ENCODE results near the gene URM1.

The URM1 gene

DNA sequence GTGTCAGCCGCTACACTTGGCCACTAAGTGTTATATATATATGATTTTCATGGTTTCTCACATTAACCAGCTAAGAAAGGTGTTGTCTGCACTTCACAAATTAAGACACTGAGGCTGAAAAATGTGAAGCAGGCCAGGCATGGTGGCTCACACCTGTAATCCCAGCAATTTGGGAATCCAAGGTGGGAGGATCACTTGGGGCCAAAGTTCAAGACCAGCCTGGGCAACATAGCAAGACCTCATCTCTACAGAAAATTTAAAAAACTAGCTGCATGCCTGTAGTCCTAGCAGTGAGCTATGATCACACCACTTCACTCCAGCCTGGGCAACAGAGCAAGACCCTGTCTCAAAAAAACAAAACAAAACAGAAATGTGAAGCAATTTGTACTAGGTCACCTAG, 46.8 kb upstream of the URM1 start:
- peaks cover 3% of the 10 kb centered on the region for H3K4me1 ChIP-seq (ENCODE audit: control insufficient read depth, low read depth, low read length)
- no peak overlapping the region for H2BK15ac ChIP-seq (replicated peaks; ENCODE audit: low read depth)
- H3K4me3 ChIP-seq (ENCODE audit: low read length), result no peak overlapping the region
- WGBS (ENCODE audit: extremely low coverage, insufficient coverage, low lambda C conversion rate), result no CpG with 5 or more reads among the region's 1 CpG
- H3K4me2 ChIP-seq (ENCODE audit: low read length), result no peak overlapping the region
- H3K27ac ChIP-seq (ENCODE audit: low read depth, low read length), result no peak overlapping the region
- H2AK5ac ChIP-seq (ENCODE audit: low read length), result no peak overlapping the region
- no peak overlapping the region for H3K23ac ChIP-seq (ENCODE audit: low read length)
- no peak overlapping the region for H3K18ac ChIP-seq (ENCODE audit: low read length)
- no peak overlapping the region for H4K8ac ChIP-seq (ENCODE audit: low read depth, low read length)
- H3K9ac ChIP-seq (ENCODE audit: low read length), result no peak overlapping the region
- peaks cover 10% of the 10 kb centered on the region for H3K36me3 ChIP-seq (ENCODE audit: control insufficient read depth, insufficient read depth, low read length)
- DNase-seq, result no peak
- H3K56ac ChIP-seq (ENCODE audit: low read length), result no peak overlapping the region
- no peak overlapping the region for H2BK120ac ChIP-seq (ENCODE audit: low read depth, low read length)
- H3K79me1 ChIP-seq (ENCODE audit: low read length), result peaks cover 10% of the 10 kb centered on the region
- H4K5ac ChIP-seq (ENCODE audit: low read length), result no peak overlapping the region
- no peak overlapping the region for H3K4ac ChIP-seq (ENCODE audit: low read depth, low read length)
- H3K79me2 ChIP-seq (ENCODE audit: control insufficient read depth, insufficient read depth, low read length), result peaks cover 15% of the 10 kb centered on the region
- H3K27me3 ChIP-seq (ENCODE audit: insufficient read depth, low read length, poor library complexity), result no peaks in the 10 kb centered on the region
- H2BK5ac ChIP-seq (ENCODE audit: low read length), result no peak overlapping the region

DNA sequence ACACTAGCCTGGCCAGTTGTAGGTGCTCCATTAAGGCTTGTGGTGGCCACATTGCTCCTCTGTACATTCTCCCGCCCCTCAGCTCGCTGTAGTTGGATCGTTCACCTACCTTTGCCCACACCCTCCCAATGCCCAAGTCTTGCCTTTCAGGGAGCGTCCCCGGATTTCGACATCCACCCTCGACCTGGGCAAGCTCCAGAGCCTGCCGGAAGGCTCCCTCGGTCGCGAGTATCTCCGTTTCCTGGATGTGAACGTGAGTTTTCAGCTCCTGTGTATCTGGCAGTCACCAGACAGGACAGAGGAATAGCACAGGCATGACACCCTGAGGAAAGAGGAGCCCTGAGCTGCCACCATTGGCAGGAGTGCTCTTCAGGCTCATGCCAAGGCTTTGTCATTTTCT, 45.5 kb upstream of the URM1 start:
- peaks cover 10% of the 10 kb centered on the region for H3K79me1 ChIP-seq (ENCODE audit: low read length)
- H3K4ac ChIP-seq (ENCODE audit: low read depth, low read length), result no peak overlapping the region
- no peak overlapping the region for H2BK5ac ChIP-seq (ENCODE audit: low read length)
- WGBS (ENCODE audit: extremely low coverage, insufficient coverage, low lambda C conversion rate), result no CpG with 5 or more reads among the region's 13 CpGs
- H2BK15ac ChIP-seq (replicated peaks; ENCODE audit: low read depth), result no peak overlapping the region
- H3K27ac ChIP-seq (ENCODE audit: low read depth, low read length), result no peak overlapping the region
- no peak overlapping the region for H3K23ac ChIP-seq (ENCODE audit: low read length)
- peaks cover 15% of the 10 kb centered on the region for H3K79me2 ChIP-seq (ENCODE audit: control insufficient read depth, insufficient read depth, low read length)
- no peak overlapping the region for H3K4me3 ChIP-seq (ENCODE audit: low read length)
- peaks cover 3% of the 10 kb centered on the region for H3K4me1 ChIP-seq (ENCODE audit: control insufficient read depth, low read depth, low read length)
- peaks cover 10% of the 10 kb centered on the region for H3K36me3 ChIP-seq (ENCODE audit: control insufficient read depth, insufficient read depth, low read length)
- H3K9ac ChIP-seq (ENCODE audit: low read length), result no peak overlapping the region
- no peak overlapping the region for H2AK5ac ChIP-seq (ENCODE audit: low read length)
- no peak overlapping the region for H3K18ac ChIP-seq (ENCODE audit: low read length)
- H2BK120ac ChIP-seq (ENCODE audit: low read depth, low read length), result no peak overlapping the region
- H3K4me2 ChIP-seq (ENCODE audit: low read length), result no peak overlapping the region
- no peak overlapping the region for H4K5ac ChIP-seq (ENCODE audit: low read length)
- no peaks in the 10 kb centered on the region for H3K27me3 ChIP-seq (ENCODE audit: insufficient read depth, low read length, poor library complexity)
- H4K8ac ChIP-seq (ENCODE audit: low read depth, low read length), result no peak overlapping the region
- H3K56ac ChIP-seq (ENCODE audit: low read length), result no peak overlapping the region
- no peak for DNase-seq

DNA sequence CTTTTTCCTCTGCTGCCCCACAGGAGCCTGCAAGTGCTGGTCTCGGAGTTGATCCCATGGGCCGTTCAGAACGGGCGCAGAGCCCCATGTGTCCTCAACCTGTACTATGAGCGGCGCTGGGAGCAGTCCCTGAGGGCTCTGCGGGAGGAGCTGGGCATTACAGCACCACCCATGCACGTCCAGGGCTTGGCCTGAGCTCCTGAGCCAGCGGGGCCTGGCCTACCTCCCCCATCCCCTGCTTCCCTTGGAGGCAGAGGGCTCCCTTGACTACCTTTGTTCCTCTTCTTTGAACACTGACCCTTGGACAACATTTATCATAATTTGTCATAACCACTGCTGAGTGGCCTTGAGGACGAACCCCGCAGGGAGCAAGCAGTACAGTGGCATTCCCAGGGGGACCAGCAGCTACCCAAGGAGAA, 37.7 kb upstream of the URM1 start:
- Histone ChIP-seq H3K56ac (ENCODE audit: low read length) (no peak overlapping the region), H3K79me2 (ENCODE audit: control insufficient read depth, insufficient read depth, low read length) (no peaks in the 10 kb centered on the region), H3K27ac (ENCODE audit: low read depth, low read length) (no peak overlapping the region), H4K5ac (ENCODE audit: low read length) (no peak overlapping the region), H3K4me3 (ENCODE audit: low read length) (no peak overlapping the region), H3K4me1 (ENCODE audit: control insufficient read depth, low read depth, low read length) (no peaks in the 10 kb centered on the region), H3K36me3 (ENCODE audit: control insufficient read depth, insufficient read depth, low read length) (peaks cover 2% of the 10 kb centered on the region), H4K8ac (ENCODE audit: low read depth, low read length) (no peak overlapping the region), H2BK15ac (replicated peaks; ENCODE audit: low read depth) (no peak overlapping the region), H3K18ac (ENCODE audit: low read length) (no peak overlapping the region), H2BK120ac (ENCODE audit: low read depth, low read length) (no peak overlapping the region), H3K27me3 (ENCODE audit: insufficient read depth, low read length, poor library complexity) (no peaks in the 10 kb centered on the region), H2AK5ac (ENCODE audit: low read length) (no peak overlapping the region), H3K9ac (ENCODE audit: low read length) (no peak overlapping the region), H2BK5ac (ENCODE audit: low read length) (no peak overlapping the region), H3K79me1 (ENCODE audit: low read length) (no peaks in the 10 kb centered on the region), H3K4me2 (ENCODE audit: low read length) (no peak overlapping the region), H3K4ac (ENCODE audit: low read depth, low read length) (no peak overlapping the region), H3K23ac (ENCODE audit: low read length) (no peak overlapping the region)
- no CpG with 5 or more reads among the region's 11 CpGs for WGBS (ENCODE audit: extremely low coverage, insufficient coverage, low lambda C conversion rate)
- DNase-seq, result no peak

DNA sequence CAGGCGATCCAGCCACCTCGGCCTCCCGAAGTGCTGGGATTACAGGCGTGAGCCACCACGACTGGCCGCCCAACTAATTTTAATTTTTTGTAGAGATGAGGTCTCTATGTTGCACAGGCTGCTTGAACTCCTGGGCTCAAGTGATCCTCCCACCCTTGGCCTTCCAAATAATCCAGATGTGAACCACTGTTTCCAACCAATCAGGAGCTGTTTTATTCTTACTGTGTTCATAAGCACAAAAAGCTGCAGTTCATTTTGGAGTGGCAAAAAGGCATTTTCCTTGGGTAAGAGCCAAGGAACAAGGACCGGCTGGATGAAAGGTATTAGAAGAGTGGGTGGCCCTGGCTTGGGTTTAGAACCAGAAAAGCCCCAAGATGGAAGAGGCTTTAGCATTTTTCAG, 36.0 kb upstream of the URM1 start:
- no peak overlapping the region for H3K4me3 ChIP-seq (ENCODE audit: low read length)
- H3K4ac ChIP-seq (ENCODE audit: low read depth, low read length), result no peak overlapping the region
- H3K27ac ChIP-seq (ENCODE audit: low read depth, low read length), result no peak overlapping the region
- no peak overlapping the region for H3K23ac ChIP-seq (ENCODE audit: low read length)
- no peak overlapping the region for H2AK5ac ChIP-seq (ENCODE audit: low read length)
- no peak overlapping the region for H2BK5ac ChIP-seq (ENCODE audit: low read length)
- H3K18ac ChIP-seq (ENCODE audit: low read length), result no peak overlapping the region
- WGBS (ENCODE audit: extremely low coverage, insufficient coverage, low lambda C conversion rate), result no CpG with 5 or more reads among the region's 7 CpGs
- no peaks in the 10 kb centered on the region for H3K4me1 ChIP-seq (ENCODE audit: control insufficient read depth, low read depth, low read length)
- H4K5ac ChIP-seq (ENCODE audit: low read length), result no peak overlapping the region
- no peaks in the 10 kb centered on the region for H3K79me1 ChIP-seq (ENCODE audit: low read length)
- peaks cover 2% of the 10 kb centered on the region for H3K36me3 ChIP-seq (ENCODE audit: control insufficient read depth, insufficient read depth, low read length)
- no peaks in the 10 kb centered on the region for H3K27me3 ChIP-seq (ENCODE audit: insufficient read depth, low read length, poor library complexity)
- no peak overlapping the region for H2BK15ac ChIP-seq (replicated peaks; ENCODE audit: low read depth)
- H3K4me2 ChIP-seq (ENCODE audit: low read length), result no peak overlapping the region
- DNase-seq, result no peak
- no peak overlapping the region for H3K9ac ChIP-seq (ENCODE audit: low read length)
- H2BK120ac ChIP-seq (ENCODE audit: low read depth, low read length), result no peak overlapping the region
- no peak overlapping the region for H3K56ac ChIP-seq (ENCODE audit: low read length)
- no peaks in the 10 kb centered on the region for H3K79me2 ChIP-seq (ENCODE audit: control insufficient read depth, insufficient read depth, low read length)
- no peak overlapping the region for H4K8ac ChIP-seq (ENCODE audit: low read depth, low read length)

DNA sequence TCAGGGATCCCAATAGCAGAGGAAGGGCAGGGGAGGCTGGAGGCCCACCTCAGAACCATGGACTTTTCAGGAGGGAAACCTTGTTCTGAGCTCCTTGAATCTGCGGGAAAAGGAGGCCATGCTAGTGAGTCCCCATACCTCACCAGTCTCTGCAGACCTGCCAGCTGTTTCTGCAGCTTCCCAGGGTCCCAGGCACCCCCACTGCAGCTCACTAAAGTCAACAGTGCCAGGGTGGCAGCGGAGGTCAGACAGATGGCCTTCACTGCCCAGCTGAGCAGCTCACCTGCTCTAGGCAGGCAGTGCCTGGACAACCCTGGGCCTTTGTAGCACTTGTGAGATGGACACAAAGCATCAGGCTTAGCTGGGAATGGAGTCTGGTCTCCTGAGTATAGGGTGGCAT, 35.3 kb upstream of the URM1 start:
- Histone ChIP-seq H3K4me3 (ENCODE audit: low read length) (no peak overlapping the region), H2BK15ac (replicated peaks; ENCODE audit: low read depth) (no peak overlapping the region), H4K5ac (ENCODE audit: low read length) (no peak overlapping the region), H3K27me3 (ENCODE audit: insufficient read depth, low read length, poor library complexity) (no peaks in the 10 kb centered on the region), H3K4me1 (ENCODE audit: control insufficient read depth, low read depth, low read length) (no peaks in the 10 kb centered on the region), H2BK120ac (ENCODE audit: low read depth, low read length) (no peak overlapping the region), H3K4ac (ENCODE audit: low read depth, low read length) (no peak overlapping the region), H3K79me1 (ENCODE audit: low read length) (no peaks in the 10 kb centered on the region), H2BK5ac (ENCODE audit: low read length) (no peak overlapping the region), H3K36me3 (ENCODE audit: control insufficient read depth, insufficient read depth, low read length) (peaks cover 2% of the 10 kb centered on the region), H3K4me2 (ENCODE audit: low read length) (no peak overlapping the region), H3K79me2 (ENCODE audit: control insufficient read depth, insufficient read depth, low read length) (no peaks in the 10 kb centered on the region), H3K23ac (ENCODE audit: low read length) (no peak overlapping the region), H3K27ac (ENCODE audit: low read depth, low read length) (no peak overlapping the region), H3K9ac (ENCODE audit: low read length) (no peak overlapping the region), H3K18ac (ENCODE audit: low read length) (no peak overlapping the region), H4K8ac (ENCODE audit: low read depth, low read length) (no peak overlapping the region), H2AK5ac (ENCODE audit: low read length) (no peak overlapping the region), H3K56ac (ENCODE audit: low read length) (no peak overlapping the region)
- no CpG with 5 or more reads among the region's 2 CpGs for WGBS (ENCODE audit: extremely low coverage, insufficient coverage, low lambda C conversion rate)
- DNase-seq, result no peak

DNA sequence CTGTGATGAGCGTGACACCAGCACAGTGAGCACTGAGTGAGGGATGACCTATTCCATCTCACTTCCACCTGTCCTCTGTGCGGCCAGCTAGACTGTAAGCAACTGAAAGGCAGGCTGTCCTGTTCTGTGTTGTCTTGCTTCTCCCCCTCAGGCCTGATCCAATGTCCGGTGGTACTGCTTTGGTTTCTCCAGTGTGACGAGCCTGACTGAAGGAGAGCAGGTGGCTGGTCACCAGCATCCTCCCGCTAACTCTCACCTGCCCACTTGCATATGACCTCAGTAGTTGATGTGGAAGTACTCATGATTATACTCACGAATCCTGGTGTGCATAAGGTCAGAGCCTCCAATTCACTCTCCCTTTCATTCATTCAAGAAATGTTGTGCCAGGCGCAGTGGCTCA, 33.2 kb upstream of the URM1 start:
- no peak overlapping the region for H3K9ac ChIP-seq (ENCODE audit: low read length)
- H2AK5ac ChIP-seq (ENCODE audit: low read length), result no peak overlapping the region
- no peaks in the 10 kb centered on the region for H3K79me2 ChIP-seq (ENCODE audit: control insufficient read depth, insufficient read depth, low read length)
- no peak overlapping the region for H3K4me2 ChIP-seq (ENCODE audit: low read length)
- no peak overlapping the region for H3K4me3 ChIP-seq (ENCODE audit: low read length)
- H3K79me1 ChIP-seq (ENCODE audit: low read length), result peaks cover 2% of the 10 kb centered on the region
- WGBS (ENCODE audit: extremely low coverage, insufficient coverage, low lambda C conversion rate), result no CpG with 5 or more reads among the region's 7 CpGs
- H4K8ac ChIP-seq (ENCODE audit: low read depth, low read length), result no peak overlapping the region
- peaks cover 2% of the 10 kb centered on the region for H3K4me1 ChIP-seq (ENCODE audit: control insufficient read depth, low read depth, low read length)
- no peak overlapping the region for H3K23ac ChIP-seq (ENCODE audit: low read length)
- H2BK15ac ChIP-seq (replicated peaks; ENCODE audit: low read depth), result no peak overlapping the region
- no peak overlapping the region for H3K56ac ChIP-seq (ENCODE audit: low read length)
- no peak overlapping the region for H2BK5ac ChIP-seq (ENCODE audit: low read length)
- H3K27ac ChIP-seq (ENCODE audit: low read depth, low read length), result no peak overlapping the region
- H3K27me3 ChIP-seq (ENCODE audit: insufficient read depth, low read length, poor library complexity), result no peaks in the 10 kb centered on the region
- H3K36me3 ChIP-seq (ENCODE audit: control insufficient read depth, insufficient read depth, low read length), result no peaks in the 10 kb centered on the region
- H3K4ac ChIP-seq (ENCODE audit: low read depth, low read length), result no peak overlapping the region
- no peak overlapping the region for H3K18ac ChIP-seq (ENCODE audit: low read length)
- no peak overlapping the region for H2BK120ac ChIP-seq (ENCODE audit: low read depth, low read length)
- H4K5ac ChIP-seq (ENCODE audit: low read length), result no peak overlapping the region
- DNase-seq, result no peak
